COLO668 (cell line): ENCODE results near the gene SFMBT2.

Experiments used
- DNase-seq: peaks from one replicate; lab custom pipeline; 2025; ENCODE audit not compliant: unreplicated experiment; lab: John Stamatoyannopoulos, UW

SFMBT2 gene

DNA sequence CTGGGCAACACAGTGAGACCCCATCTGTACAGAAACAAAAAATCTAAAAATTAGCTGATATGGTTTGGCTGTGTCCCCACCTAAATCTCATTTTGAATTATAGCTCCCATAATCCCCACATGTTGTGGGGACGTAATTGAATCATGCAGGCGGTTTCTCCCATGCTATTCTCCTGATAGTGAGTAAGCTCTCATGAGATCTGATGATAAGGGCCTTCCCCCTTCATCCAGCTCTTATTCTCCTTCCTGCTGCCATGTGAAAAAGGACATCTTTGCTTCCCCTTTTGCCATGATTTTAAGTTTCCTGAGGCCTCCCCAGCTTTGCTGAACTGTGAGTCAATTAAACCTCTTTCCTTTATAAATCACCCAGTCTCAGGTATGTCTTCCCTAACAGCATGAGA lies 136.5 kb downstream of the SFMBT2 start:
- no peak for DNase-seq

DNA sequence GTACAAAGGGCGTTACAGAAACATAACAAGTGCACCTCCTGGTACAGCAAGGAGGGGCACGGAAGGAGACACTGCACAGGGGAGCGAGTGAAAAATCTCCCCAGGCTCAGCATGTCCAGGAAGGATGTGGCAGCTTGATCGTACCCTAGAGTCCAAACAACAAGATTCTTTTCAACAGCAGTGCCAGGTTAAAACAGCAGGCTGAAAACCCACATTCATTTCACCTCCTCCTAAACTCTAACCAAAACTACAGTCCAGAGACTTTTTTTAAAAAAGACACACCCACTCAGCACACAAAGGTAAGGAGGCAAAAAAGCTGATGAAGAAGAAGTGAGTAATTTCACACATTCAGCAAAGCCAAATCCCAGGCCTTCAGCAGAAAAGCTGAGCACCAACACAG lies 138.8 kb downstream of the SFMBT2 start:
- DNase-seq = no peak

GRCh38 chr10:7269988-7270387 lies 140.8 kb downstream of the SFMBT2 start:
- DNase-seq = no peak

DNA sequence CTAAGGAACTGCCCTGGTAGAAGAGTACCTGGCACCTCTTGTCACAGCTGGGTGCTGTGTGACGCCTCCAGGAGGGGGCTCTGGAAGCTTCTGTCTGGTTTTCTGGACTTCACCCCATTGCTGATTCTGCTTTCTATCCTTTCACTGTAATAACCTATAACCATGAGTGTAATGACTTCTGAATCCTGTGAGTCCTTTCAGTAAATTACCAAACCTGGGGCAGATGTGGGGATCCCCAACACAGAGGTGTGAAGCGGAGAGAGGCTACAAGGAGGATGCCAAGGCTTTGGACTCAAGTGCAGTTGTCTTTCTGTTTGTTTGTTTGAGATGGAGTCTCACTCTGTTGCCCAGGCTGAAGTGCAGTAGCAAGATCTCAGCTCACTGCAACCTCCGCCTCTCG lies 143.7 kb downstream of the SFMBT2 start:
- DNase-seq = no peak

GRCh38 chr10:7265396-7266123 lies 145.3 kb downstream of the SFMBT2 start:
- DNase-seq = no peak

GRCh38 chr10:7264313-7264756 lies 146.5 kb downstream of the SFMBT2 start:
- no peak for DNase-seq

- no peak for DNase-seq
Measured at GRCh38 chr10:7263616-7264015, 147.2 kb downstream of the SFMBT2 start.

DNA sequence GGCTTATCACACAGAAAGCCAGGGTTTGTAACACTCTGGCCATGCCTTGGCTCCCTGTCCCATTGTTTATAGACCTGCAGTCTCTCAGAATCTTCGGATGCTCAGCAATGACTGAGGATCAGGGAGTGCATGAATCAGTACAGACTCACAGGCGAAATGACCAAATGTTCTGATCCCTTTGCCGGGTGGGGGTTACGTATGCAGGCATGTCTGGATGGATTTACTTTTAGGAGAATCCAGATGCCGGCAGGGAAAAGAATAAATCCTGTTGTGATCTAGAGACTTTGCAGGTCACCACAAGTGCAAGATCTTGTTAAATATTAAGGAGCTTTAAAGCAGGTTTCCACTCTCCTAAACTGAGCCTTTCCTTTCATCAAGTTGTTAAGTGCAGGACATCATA lies 149.5 kb downstream of the SFMBT2 start:
- DNase-seq = no peak

- DNase-seq = no peak
Measured at GRCh38 chr10:7260912-7261311, 149.9 kb downstream of the SFMBT2 start.

GRCh38 chr10:7260412-7260900 lies 150.4 kb downstream of the SFMBT2 start:
- no peak for DNase-seq

DNA sequence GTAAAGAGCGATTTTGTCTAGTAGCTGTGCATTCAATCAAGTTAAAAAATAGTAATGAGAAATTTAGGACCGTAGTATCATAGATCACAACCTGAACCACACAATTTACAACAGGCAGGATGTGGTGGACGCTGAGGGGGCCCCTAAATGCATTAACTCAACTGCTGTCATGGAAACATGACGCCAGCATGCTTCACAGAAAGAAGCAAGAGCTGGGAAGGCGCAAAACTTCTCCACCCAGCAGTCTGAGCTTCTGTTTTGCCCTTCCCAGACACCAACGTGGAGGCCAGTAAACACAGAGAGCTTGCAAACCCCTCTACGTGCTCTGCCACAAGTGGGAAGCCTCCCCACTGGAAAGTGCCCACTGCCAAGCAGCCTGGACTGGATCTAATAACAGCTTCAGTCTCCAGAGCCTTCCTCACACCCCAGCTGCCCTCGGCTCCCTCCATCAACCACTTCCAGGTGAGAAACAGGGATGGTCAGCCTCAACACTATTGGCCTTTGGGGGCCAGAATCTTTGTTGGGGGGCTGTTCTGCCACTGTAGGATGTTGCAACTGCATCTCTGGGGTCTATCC lies 151.8 kb downstream of the SFMBT2 start:
- DNase-seq = no peak

DNA sequence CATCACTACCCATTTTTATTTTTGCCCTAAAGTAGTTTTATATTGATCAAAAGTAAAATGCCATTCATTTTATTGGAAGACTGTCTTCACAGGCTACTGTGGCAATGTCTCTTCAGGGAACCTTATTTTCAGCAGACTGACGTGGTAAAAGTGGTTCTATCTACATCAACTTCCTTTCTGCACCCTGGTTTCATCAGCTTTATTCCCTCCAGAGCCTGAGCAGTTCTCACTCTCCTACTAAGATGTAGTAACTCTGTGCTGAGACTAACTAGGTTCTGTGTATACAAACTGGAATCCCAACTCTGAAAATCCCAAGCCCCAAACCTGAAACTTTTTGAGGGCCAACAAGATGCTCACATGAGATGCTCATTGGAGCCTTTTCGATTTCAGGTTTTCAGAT lies 155.3 kb downstream of the SFMBT2 start:
- no peak for DNase-seq

DNA sequence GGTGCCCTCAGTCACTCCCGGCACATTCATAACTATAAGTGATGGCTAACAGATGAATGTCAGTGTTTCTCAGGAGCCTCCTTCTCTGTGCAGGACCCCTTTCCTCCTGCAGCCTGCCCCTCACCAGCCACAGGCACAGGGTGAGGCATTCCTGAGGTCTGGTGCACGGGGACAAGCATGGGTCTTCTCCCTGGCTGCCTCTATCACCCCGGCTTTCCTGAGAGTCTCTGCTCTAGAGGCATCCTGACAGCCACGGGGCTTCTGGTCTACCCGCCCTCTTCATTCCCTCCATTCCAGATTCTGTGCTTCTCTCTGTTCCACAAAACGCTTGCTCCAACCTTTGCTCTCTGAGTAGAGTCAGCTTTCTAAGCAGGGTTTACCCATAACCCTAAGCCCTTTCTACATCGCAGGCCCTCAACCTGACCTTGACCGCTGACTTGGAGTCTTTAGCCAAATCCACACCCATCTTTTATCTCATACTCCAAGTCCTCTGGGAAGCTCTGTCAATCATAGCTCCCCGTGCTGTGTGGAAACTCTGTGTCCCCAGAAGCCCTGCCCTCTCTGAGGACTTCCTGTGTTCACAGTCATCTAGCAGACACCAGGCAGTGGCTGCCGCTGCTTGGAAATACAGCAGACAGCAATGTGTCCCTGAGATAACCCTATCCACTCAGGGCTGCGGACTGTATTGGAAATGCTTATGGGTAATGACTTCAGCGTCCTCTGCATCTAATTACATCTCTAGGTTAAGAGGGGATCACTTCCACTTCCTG lies 159.0 kb downstream of the SFMBT2 start:
- no peak for DNase-seq

- no peak for DNase-seq
Measured at GRCh38 chr10:7250236-7250635, 160.6 kb downstream of the SFMBT2 start.

GRCh38 chr10:7248585-7249164 lies 162.2 kb downstream of the SFMBT2 start:
- DNase-seq = no peak

GRCh38 chr10:7248148-7248547 lies 162.7 kb downstream of the SFMBT2 start:
- DNase-seq = no peak

- no peak for DNase-seq
Measured at GRCh38 chr10:7245505-7245904, 165.3 kb downstream of the SFMBT2 start.

DNA sequence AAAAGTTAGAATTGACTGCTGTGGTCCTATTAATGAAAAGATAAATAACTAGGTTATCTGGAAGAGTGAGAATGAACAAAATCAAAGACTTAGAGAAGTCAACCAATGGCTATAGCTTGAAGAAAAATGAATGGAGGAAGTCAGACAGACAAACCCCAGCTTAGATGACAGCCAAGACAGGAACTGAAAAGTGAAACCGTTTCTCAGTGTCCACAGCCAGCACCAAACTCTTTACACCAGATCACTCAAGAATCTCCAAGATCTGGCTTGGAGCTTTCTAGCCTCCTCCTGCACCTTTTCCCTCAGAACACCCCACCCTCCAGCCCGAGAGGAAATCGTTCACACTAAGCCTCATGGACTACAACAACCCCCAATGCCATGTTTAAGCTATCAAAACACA lies 167.0 kb downstream of the SFMBT2 start:
- no peak for DNase-seq

DNA sequence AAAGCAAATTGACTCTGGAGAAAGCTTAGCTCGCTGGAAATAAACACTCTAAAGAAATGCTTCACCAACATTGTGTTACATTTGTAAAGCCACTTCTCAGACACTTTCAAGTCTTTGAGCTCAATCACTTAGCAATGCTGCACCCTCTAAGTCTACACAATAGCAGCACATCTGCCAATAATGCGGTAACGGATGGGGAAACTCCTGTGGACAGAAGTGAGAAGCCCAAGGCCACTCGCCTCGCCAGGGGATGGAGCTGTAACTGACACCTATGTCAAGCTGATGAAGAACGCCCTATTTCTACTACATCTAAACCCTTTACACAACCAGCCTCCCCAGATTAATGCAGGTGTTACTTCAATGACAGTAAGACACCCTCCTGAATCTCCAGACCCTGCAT lies 167.7 kb downstream of the SFMBT2 start:
- DNase-seq = no peak

- DNase-seq = no peak
Measured at GRCh38 chr10:7239312-7239985, 171.4 kb downstream of the SFMBT2 start.

DNA sequence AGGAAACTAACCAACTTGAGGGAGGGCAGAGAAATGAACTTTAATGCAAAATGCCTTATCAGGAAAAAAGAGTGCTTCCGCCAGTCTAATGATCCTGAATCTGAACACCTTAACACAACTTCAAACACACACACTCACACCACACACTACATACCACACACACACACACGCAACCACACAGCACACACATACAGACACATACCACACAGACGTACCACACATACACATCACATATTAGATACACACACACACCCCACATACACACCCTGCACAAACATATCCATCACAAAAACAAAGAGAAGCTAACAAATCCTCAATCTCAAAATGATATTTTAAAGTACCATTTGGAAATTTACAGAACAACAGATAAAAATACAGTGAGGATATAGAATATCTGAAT lies 175.5 kb downstream of the SFMBT2 start:
- no peak for DNase-seq
